ENCODE results near the gene RAB10. TPM values are rescaled to one million over a fixed set of nuclear protein-coding genes. Genes with fewer than 3 reads are reported as not detected.

RAB10 gene
- total and polyA plus RNA-seq, 9 of the 15 experiments (the other 6 are each of a cell fraction or from before 2014, with no cell fraction given), result 25.1 to 214 (median 157) TPM

- no peak for TF ChIP-seq TAF15 (IDR thresholded peaks at IDR 0.05; ENCODE audit: low read depth, low read length)
- TF ChIP-seq ZNF280B (CRISPR knock-in tag; IDR thresholded peaks at IDR 0.05), result no peak
- TF ChIP-seq GATAD2A (IDR thresholded peaks at IDR 0.05), result no peak
- no peak for TF ChIP-seq YBX1 (IDR thresholded peaks at IDR 0.05)
- 0 out of 3 replicates have a peak, but pooled peaks of 1 of the 2 experiments have one; percentile 26 for TF ChIP-seq CBX3 (IDR thresholded peaks at IDR 0.05; ENCODE audit: borderline replicate concordance in 1 of 2, low read length in 2 of 2)
- TF ChIP-seq HMBOX1 (IDR thresholded peaks at IDR 0.05), result peak; percentile 73
- peak; percentile 2 for TF ChIP-seq MEIS2 (IDR thresholded peaks at IDR 0.05; ENCODE audit: partially characterized antibody)
- TF ChIP-seq REST (IDR thresholded peaks at IDR 0.05; ENCODE audit: borderline replicate concordance), result 0 out of 2 replicates have a peak, but pooled peaks have one; percentile 38
- TF ChIP-seq REST (CRISPR knock-in tag; IDR thresholded peaks at IDR 0.05; ENCODE audit: low read depth), result no peak
- TF ChIP-seq MNT (conservative IDR thresholded peaks at IDR 0.05), result 0 out of 4 replicates have a peak, but pooled peaks of 1 of the 2 experiments have one; percentile 13
- TF ChIP-seq BRD9 (IDR thresholded peaks at IDR 0.05; ENCODE audit: low read depth, partially characterized antibody), result peak; percentile 61
- TF ChIP-seq RFX7 (CRISPR knock-in tag; IDR thresholded peaks at IDR 0.05), result no peak
- TF ChIP-seq RBFOX2 (IDR thresholded peaks at IDR 0.05; ENCODE audit: low read depth, low read length), result no peak
Measured at GRCh38 chr2:26059542-26059941, 25.7 kb downstream of the RAB10 start (continued).
